HG03354 (cell line): ENCODE measurements around the gene EN1.

Source experiments
- ATAC-seq: cut with Tn5 transposase; IDR thresholded peaks from one replicate; pipeline ENCODE4 v1.9.1; 2021; ENCODE audit warnings: mild to moderate bottlenecking; ENCODE audit not compliant: unreplicated experiment, poor library complexity, severe bottlenecking

The EN1 gene

DNA sequence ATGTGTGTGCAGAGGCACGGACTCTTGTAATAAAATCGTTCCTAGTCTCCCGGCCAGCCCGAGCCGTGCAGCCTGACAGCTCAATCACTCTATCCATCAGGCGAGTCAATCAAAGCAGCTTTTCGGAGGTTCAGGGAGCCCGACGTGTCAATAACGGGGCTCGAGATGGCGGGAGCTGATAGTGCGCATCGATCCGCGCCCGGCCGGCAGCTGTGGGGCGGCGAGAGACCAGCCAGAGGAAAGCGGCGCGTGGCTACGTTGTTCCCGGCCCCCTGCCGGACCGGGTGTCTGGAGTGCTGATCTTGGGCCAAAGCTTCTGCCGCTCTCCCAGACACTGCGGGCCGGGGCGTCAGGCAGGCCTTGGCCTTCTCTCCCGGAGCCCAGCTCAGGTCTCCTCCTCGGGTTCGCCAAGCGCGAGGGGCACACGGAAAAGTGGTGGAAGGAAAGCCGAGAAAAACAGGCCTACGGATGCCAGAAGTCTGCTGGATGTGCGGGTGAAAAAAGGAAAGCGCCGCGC lies 2.4 kb downstream of the EN1 start:
- ATAC-seq = no peak

DNA sequence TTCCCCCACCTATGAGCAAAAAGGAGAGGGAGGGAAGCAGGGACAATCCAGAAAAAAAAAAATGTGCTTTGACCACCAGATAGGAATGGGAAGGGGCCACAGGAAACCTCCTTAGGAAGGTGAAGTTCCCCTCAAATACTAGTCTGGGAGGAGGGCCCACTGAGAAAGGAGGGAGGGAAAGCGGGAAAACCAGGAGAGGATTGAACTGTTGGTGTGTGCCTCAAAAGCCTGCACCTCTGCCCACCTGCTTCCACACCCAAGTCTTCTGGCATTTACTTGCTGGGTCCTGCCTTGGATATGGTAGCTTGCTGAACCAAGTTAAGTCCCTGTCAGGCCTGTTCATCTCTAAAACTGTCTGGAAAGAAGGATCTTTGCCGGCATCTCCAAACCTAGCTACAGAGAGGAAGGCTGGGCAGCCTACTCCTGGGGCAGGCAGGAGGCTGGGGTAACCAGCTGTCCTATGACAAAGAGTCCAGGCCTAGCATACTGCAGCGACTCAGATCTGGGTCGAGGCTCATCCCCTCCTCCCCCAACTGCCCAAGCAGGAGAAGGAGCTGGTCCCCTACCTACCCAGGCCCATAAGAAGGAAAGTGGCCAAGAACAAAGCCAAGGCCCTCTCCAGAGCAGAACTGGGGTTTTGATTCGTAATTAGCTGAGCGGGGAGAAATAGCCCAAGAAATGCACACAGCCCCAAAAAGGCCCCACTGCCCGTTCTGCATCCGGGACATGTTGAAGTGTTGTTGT lies 3.0 kb downstream of the EN1 start:
- no peak for ATAC-seq

DNA sequence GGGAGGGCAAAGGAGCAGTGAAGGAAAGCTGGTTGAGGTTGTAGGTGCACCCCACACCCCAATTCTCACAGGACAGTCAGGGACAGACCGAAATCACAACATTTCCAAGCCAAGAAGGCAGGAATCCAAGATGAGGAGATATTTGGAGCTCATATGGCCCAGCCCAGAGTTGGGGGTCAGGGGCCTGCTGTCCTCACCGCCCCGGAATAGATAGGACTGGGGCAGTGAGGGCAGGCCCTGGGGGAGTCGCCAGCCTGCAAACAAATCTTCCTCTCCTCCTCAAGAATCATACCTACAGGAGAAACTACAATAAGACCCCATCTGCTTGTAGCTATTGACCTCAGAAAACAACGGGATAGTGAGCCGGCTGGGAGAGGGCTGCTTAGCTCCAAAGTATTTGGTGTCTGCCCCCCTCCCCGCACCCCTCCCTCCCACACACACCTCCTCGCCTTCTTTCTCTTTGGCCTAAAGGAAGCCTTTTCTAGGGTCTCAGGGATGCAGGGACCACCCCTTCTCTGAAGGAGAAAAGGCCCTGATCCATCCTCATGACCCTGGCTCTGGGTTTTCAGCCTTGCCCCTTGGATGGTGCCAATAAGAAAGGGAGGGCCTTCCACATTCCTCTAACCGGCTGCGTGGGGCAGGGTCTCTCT lies 3.8 kb downstream of the EN1 start:
- ATAC-seq = no peak

DNA sequence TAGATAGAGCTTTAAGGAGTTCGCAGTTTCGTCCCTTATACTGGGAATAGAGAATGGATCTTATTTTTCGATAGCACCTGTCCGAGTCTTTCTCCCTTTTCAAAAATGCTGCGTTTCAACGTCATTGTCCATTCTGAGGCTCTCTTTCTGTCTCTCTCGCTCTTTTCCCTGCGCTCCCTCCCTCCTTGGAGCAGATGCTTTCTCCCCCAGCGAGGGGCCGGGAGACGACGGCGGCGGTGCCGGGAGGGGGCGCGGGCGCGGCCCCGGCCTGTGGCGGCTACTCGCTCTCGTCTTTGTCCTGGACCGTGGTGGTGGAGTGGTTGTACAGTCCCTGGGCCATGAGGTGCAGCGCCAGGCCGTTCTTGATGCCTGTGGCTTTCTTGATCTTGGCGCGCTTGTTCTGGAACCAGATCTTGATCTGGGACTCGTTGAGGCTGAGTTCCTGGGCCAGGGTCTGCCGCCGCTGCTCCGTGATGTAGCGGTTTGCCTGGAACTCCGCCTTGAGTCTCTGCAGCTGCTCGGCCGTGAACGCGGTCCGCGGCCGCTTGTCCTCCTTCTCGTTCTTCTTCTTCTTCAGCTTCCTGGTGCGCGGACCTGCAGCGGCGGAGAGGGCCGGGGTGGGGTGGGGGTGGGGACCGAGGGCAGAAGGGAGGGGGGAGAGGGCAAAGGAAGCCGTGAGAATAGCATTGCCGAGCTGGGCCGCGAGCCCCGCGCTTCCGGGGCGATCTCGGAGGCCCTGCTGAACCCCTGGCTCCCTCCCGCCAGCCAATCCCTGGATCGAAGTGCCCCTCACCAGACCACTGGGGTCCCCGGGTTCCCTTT lies 4.6 kb downstream of the EN1 start:
- ATAC-seq = no peak

DNA sequence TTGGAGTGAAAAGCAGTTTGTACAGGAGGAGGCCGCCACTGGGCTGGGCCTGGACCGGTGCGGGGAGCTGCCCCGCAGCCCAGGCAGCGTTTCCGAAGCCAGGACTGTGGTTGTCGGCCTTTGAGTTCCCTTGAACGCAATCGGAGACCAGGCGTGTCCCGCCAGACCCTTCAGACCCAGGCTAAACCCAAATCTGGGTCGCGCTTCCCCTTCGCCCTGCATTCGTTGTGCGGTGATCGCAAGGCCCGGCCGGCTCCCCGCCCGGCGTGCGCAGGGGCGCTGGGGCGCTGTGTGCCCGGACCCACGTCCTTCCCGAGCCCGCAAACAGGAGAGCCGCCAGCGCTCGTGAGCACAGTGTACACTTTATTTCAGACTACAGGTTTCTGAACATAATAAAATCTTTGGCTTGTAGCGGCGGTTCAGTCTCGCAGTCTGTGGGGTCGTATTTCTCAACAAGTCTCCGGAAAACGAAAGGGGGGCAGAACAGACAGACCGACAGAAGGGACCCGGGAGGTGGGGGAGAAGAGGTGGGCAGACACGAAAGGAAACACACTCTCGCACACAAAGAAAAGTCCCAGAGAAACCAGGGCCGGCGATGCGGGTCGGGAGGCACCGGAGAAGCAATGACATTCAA lies 5.5 kb downstream of the EN1 start:
- ATAC-seq = no peak

DNA sequence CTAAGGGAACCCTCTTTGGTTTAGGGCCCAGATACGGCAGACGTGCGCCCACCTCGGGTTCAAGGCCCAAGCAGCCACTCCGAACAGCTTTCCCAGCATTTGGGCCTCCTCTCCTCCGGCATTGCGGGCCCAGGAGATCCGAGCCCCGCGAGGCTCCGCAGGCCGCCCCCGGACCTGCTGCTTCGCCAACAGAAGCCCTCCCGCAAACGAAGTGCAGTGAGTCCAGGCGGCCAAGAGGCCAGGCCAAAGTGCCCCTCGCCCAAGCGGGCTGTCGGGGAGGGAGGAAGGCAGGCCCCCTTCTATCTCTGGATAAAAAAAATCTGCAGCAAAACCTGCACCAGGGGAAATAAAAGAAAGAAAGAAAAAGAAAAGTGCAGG lies 6.0 kb downstream of the EN1 start:
- ATAC-seq = no peak

DNA sequence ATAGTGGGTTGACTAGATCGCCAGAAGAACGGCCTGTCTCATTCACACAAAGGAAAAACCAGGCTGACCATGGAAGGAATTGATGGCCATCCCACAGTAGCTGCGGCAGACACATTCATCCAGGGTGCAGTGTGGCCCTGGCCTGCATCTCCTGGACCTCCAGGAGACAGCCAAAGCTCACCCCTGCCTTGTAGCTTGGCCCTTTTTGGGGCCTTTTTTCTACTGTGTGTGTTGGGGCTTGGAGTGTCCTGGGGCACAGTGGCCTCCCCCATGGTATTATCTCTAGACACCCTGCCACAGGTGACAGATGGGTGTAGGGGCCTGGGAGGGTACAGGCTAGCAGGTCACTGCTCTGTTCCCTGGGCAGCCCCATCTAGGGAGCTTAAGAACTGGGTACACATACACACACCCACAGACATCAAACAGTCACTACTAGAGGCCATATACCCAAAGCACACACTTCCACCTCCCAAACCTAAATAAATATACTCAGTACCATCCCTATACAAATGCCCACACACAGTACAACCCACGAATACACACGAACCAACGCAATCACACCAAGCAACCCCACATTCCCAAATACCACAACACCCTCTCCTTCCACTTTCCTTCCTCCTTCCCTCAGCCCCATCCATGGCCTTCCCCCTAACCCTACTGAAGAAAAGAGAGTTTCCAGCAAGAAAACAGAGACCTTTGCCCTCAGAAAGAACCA lies 8.6 kb downstream of the EN1 start:
- no peak for ATAC-seq

DNA sequence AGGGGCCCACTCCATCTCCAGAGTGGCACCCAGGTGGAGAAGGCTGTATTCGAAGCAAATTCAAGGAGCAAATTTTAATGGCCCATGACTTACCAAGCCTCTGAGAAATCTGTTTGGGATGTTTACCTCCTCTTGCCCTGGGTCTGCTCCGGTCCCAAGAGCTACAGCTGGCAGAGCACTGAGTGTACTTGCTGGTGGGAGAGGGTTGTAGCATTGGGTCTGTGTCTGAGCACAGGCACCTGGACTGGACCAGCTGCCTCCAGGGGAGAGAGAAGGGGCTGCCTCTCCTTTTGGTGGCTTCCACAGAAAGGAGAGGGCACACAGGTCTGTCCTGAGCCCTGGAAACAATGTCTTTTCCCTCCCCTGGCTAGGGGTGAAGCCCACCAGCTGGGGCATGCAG lies 9.8 kb downstream of the EN1 start:
- no peak for ATAC-seq

DNA sequence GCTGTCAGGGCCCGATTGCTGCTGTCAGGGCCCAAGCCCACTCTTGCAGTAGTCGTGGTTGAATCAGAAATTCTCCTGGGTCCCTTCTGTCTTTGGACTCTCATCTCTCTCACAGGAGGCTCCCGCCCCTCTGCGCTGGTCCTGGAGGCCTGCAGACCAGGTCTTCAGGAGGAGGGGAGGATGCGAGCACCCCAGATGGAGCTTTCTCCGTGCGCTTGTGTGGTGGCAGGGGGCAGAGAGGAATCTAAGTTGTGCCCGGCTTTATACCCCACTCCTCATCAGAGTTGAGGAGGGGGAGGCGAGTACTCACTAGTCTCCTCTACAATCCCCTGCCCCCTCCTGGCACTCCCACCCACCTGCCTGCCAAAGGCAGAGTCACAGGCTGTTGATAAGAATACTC lies 10.4 kb downstream of the EN1 start:
- ATAC-seq = no peak

DNA sequence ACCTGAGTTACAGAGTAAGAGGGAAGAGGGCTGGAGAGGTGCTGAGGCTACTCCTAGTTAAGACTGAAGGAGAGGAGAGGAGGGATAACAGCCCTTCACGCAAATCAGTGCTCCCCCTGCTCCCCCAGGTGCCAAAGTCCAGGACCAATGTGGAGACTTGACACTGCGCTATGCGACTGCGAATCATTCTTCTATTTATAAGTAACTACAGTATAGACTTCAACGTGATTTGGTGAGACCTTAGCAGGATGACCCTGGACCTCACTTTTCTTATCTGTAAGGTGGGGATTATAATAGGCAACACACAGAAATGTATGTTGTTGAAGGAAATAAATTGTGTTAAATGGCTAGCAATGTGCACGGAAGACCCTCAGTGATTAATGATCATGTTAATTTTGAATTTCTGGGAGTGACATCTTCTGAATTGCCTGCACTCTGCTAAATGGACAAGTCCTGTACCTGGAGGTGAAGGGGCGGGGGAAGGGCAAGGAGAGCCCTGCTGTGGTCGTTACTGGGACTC lies 11.0 kb downstream of the EN1 start:
- no peak for ATAC-seq

DNA sequence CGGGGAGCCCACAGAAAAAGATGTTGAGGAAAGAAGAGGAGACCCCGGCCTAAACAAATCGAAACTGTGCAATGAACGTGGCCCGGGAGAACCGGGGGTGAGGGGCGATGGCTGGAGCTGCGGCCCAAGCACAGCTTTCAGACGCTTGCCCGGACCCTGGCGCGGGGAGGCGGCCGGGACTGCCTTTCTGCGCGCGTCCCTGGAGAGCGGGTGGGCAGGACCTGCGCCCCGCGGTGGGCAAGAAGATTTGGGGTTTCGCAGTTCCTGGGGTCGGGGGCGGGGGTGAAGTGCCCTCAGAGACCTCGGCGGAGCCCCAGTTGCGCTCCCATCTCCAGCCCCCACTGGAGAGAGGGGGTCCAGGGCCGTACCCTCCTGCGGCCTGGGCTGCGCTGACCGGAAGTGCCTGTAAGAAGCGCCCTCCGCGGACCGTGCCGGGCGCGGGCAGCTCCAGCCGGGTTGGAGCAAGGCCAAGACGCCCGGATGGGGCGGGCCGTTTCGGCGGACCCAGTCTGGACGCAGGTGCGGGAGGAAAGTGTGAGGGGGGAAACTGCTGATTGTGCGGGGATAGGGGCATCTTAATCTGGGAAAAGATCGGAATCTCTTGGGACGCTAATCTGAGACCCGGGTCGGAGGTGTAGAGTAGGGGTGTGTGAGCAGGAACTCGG lies 11.6 kb downstream of the EN1 start:
- no peak for ATAC-seq

DNA sequence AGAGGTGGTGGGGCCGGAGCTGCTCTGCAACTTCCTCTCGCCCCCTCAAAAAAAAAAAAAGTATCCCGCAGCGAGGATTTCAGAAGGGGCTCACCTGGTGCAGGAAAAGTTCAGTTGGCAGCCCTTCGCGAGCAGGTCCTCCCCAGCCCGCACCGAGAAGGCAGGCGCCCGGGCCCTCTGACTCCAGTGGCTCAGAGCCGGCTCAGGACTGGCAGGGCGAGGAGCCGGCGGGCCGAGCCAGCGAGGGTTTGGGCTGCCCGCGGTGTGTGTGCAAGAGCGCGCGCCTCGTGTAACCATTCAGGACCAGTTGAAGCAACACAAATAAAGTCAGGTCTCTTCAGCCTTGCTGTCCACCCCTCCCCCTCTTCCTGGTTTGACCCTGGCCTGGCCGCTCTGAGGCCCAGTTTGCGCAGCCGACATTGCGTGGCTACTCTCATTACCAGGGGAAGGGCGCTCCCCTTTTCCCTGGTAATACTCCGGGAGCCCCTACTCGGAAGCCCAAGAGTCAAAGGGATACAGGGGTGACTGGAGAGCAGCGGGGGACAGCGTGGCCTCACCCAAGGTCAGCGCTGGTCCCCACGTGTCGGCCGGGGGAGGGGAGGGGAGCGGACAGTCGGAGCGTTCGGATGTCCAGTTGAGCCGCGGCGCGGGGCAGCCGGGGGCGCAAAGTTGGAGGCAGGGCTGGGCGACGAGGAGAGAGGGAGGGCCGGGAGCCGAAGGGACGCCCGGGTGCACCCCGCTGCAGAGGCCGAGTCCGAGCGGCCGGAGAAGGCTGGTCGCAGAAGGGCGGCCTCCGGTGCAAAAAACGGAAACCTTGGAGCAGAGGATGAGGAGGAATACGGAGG lies 12.3 kb downstream of the EN1 start:
- no peak for ATAC-seq

DNA sequence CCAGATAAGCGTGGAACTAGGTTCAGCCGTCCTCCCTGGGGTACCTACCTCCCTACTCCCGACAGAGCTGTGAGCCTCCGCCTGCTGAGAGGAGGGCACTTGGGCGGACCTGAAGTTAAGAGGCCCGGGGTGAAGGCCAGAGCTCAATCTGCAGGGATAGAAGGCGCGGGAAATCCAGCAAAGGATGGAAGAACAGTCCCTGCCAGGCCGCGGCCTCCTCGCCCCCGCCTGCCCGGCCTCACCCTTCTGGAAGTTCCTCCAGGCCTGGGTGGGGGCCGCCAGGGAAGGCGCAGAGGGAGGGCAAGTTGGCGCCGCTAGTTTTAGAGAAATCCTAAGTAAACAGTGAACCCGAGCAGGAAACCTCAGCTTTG lies 13.0 kb downstream of the EN1 start:
- no peak for ATAC-seq

DNA sequence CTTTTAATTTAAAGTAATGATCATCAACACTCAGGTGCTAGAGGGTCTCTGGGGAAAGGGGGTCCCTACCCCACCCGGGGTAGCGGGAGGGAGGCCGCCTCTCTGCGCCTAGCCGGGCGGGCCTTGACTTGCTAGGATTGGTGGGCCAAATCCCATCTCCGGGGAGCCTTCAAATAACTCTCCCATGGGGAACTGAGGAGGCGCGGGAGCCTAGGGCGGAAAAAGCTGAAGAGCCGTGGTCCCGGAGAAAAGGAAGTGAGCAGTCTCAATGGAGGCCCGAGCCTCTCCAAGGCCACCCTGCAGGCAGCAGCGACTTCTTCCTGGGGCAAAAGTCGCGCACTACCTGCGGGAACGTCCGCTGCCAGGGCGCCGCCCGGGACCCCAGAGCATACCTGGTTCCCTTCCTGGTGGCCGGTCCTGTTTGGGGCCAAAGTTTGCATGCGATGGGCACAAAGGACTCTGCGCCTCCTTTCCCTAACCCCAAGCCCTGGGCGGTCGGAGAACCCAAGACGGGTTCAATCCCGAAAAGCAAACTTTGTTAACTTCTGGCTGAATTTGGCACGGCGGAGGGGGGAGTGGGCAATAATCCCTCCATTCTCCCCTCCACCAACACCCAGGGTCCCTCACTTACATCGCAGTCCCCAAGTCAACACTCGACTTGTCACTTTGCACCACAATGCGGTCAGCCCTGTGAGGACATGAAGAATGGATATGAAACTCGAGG lies 13.6 kb downstream of the EN1 start:
- no peak for ATAC-seq

DNA sequence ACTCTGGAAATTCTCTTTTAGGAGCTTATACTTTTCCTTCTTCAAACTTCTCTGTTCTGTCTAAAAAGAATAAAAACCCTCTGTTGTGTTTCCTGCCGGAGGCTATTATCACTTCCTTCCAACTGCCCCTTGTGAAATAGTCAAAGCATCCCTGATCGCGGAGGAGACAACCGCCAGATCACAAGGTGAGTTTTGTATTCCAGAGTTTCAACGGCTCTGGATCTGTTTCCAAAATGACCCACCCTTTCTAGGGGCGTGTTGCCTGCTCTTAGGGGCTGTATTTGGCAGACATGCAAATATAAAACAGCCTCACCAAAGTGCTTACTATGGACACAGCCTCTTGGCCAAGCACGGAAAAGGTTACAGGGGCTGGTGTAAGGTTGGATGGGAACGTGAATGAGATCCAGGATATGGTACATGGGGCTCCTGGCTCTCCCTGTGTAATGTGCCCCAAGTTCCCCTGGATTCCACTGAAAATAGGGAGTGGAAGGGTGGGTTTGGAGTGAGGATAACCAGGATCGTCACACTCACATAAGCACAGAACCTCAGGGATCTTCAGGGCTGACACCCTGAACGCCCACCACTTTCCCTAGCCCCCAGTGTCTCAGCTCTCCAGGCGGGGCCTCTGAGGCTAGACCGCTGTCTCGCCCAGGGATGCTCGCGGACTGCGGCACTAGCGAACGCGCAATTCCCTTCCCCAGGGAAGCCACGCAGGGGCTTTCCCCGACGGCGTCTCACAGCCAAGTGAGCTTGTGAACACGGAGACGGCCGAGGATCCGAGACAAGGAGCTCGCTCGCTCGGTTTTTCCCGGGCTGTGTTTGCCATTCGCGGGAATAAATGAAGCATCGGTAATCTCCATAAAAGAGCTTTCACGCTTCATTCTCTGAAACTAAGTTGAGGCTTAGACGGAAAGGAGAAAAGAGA lies 14.4 kb downstream of the EN1 start:
- no peak for ATAC-seq

DNA sequence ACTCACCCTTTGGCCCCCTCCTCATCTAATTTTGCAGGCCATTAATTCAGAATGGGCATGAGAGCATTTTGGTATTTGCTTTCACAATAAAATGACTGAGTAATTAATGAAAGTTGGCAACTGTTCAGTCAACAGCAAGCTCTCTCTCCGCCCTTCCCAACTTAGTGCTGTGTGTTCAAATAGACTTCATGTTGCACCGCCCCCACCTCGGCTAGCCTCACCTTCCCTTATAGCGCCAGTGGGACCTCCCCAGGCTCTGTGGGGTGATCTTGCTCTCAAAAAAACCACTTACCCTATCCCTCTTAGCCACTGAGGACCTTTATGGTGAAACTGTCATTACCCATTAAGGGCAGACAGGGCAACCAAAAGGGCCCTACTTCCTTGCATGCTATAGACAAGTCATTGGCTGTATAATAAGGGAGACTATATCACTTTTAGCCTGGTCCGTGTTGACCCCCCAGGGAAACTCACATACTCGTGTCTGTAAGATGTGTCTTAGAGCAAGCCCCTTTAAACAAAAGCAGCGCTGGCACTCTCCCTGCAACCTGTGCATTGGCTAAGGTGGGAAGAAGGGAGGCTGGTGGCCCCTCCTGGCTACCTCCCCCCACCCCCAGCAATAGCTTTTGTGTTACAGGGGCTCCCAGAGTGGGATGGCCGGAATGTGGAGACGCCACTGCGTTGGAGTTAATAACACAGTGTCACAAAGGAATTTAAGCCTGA lies 15.2 kb downstream of the EN1 start:
- ATAC-seq = no peak
